ENCODE measurements around the gene ZNF678.

DNA sequence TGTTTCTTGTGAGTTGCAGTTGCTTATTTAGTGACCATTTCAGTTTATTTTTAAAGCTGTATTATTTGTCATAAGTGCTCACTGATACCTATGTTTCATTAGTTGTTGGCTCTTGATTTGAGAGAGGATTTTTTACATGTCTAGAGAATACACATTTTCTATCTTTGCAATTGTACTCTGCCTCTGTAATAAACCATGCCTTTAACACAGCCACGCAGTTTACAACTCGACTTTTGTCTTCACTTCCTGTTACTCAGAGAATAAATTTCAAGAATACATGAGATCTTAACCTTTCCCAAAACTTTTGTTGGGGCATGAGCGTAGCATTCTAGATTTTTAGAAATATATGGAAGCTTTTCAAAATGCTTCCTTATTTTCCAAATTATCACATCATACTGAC, 14.9 kb upstream of the ZNF678 start:
- TF ChIP-seq, protein P1, sequence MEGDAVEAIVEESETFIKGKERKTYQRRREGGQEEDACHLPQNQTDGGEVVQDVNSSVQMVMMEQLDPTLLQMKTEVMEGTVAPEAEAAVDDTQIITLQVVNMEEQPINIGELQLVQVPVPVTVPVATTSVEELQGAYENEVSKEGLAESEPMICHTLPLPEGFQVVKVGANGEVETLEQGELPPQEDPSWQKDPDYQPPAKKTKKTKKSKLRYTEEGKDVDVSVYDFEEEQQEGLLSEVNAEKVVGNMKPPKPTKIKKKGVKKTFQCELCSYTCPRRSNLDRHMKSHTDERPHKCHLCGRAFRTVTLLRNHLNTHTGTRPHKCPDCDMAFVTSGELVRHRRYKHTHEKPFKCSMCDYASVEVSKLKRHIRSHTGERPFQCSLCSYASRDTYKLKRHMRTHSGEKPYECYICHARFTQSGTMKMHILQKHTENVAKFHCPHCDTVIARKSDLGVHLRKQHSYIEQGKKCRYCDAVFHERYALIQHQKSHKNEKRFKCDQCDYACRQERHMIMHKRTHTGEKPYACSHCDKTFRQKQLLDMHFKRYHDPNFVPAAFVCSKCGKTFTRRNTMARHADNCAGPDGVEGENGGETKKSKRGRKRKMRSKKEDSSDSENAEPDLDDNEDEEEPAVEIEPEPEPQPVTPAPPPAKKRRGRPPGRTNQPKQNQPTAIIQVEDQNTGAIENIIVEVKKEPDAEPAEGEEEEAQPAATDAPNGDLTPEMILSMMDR (conservative IDR thresholded peaks at IDR 0.05; ENCODE audit: low read depth, low read length), result no peak
- TF ChIP-seq FOS (IDR thresholded peaks at IDR 0.05; ENCODE audit: low read depth, low read length) (no peak), CHD1 (IDR thresholded peaks at IDR 0.05; ENCODE audit: low read depth, low read length) (no peak), POLR2A (IDR thresholded peaks at IDR 0.05; ENCODE audit: low read depth, low read length) (no peak), CEBPB (IDR thresholded peaks at IDR 0.05; ENCODE audit: low read depth, low read length) (no peak)
